Ramos (cell line): ENCODE data around the gene TFDP2.
"Not testable (repeated sequence)": the region's sequence is repeated elsewhere in the genome, so short reads cannot be mapped to it uniquely, and the experiment has no call there.

Experiments
- in situ Hi-C: fragments of 300-500 bp; cut with MboI; formaldehyde crosslinking; loops from one replicate; pipeline ENCODE4 v1.14.3; 2022; ENCODE audit warnings: low sequenced_read_pairs; ENCODE audit not compliant: unreplicated experiment

Gene TFDP2

GRCh38 chr3:141979050-141979671, 170.2 kb downstream of the TFDP2 start:
- in situ Hi-C loops = no loop called here

DNA sequence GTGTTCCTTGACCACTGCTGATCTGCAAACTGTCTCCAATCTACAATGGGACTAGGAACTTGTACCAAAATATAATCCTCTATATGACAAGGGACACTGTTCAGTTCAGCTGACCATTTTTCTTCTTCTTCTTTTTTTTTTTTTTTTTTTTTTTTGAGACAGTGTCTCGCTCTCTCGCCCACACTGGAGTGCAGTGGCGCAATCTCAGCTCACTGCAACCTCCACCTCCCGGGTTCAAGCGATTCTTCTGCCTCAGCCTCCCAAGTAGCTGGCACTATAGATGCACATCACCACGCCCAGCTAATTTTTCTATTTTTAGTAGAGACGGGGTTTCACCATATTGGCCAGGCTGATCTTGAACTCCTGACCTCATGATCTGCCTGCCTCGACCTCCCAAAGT, 174.6 kb downstream of the TFDP2 start:
- in situ Hi-C loops = not testable (repeated sequence)

GRCh38 chr3:141972399-141972798, 176.9 kb downstream of the TFDP2 start:
- in situ Hi-C loops = no loop called here

DNA sequence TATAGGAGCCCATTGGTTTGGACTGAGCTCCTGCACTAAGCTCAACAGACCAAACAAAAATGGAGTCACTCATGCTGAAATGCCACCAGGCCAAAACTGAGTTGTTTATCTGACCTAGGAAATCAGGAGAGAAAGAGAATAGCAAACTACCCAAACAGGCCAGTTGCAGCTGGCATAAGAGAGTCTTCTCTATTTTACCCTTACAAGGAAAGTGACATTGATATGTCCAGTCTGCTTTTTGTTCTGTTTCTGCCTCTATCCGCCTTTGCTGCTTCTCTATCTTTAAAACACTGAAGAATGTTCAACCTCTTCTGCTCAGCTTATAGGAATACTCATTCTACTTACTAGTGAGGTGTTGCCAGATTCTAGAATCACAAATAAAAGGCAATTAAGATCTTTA, 177.8 kb downstream of the TFDP2 start:
- in situ Hi-C loops = no loop called here

DNA sequence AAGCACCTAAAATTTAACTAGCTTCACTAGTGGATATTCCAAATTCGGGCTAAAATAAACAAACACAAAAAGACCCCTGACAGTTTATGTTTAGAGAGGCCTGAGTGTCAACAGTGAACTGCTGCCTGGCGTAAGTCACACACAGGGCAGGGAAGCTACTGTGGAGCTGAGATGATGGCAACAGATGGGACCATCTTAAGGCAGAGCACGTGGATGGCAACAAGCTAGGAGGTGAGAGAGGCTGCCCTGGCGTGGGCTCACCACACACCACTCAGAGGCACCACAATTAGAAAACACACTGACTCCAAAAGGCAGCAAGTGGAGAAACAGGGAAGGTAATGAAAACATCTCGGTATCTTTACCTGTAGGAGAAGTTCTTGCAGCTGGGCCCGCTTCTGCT, 179.6 kb downstream of the TFDP2 start:
- in situ Hi-C loops = loop anchor here (10.0 kb wide), 1 partner anchor 305 kb away; no protein-coding TSS in a partner anchor

DNA sequence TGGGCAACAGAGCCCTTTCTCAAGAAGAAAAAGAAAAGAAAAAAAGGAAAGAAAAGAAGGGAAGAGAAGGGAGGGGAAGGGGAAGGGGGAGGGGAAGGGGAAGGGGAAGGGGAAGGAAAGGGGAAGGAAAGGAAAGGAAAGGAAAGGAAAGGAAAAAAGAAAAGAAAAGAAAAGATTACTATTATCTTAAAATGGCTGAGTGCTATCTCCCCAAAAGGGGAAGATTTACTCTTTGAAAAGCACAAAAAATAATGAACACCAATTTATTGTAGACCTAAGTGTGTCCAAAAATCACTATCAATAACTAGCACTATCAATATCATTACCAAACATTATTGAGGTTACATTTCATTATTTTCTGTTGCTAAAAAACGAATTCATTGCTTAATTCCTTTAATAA, 183.9 kb downstream of the TFDP2 start:
- in situ Hi-C loops = loop anchor here (10.0 kb wide), 1 partner anchor 309 kb away; no protein-coding TSS in a partner anchor

DNA sequence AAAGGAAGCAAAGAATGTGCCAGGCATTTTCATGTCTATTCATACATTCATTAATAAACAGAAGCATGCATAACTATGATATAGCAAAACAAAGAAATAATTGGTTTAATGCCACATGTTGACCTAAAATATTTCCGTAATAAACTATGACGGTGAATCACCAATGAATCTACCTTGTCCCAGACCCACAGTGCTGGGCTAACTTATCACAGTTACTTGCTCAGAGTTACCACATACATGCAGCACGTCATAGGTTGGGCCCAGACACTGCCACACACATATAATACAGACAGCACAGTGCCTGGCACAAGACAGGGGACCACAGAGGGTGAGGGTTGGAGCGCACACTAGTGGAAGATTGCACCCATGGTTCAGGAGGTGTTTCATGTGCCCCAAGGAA, 186.0 kb downstream of the TFDP2 start:
- in situ Hi-C loops = loop anchor here (10.0 kb wide), 1 partner anchor 312 kb away; no protein-coding TSS in a partner anchor

DNA sequence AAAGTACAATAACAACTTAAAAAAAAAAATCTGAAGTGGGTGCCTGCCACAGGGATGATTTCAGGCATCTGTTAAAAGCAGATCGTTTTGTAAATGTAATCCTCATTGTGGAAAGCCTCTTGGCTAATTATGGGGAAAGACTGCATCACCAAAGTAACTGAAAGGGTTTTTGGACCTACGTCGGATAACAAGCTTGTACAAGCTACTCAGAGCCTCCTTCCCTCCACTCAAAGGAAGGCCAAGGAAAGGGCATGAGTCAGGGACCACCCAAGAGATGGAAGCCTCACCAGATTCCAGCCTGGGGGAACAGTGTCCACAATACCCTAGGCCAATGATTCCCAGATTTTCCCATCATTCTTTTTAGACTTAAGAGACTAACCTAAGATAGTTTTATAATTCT, 188.6 kb downstream of the TFDP2 start:
- in situ Hi-C loops = loop anchor here (10.0 kb wide), 1 partner anchor 314 kb away; no protein-coding TSS in a partner anchor

DNA sequence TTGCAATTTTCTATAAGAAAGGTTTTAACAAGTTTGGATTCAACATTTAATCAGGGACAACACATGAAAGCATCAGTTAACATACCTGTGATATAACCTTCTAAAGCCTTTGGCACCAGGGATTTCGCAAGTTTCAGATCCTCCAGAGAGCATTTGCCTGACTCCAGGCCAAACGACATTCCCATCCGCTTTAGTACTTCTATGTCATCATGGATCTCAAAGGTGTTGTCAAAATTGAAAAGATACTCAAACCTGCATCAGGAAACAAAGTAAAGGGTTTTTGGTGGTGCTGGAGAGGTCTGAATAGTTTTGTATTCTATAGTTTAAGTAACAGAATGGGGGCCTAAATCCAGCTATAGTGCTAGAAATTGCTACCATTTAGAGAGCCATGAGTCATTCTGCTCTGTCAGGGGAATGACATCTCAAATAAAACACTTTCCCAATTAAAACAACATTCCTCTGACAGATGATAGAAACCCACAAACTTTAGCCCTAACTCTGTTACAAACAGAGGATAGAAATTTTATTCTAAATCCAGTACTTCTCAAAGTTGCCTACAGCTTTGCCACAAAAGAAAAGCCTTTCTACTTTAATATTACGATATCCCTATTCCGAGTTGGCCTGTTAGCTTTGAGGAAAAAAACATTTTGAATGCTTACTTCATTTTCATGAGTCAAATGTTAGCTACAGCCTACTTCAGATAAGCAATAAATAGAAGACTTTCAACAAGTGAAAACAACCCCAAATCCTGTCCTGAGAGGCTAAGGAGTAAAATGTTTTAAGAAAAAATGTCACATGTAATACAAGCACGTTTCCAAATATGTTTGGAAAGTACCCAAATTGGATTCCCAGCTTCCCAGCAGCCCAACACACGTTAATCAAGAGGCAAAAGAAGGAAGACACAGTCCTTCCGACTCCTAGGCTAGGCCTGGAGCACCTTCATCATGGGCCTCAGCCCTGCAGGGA, 189.5 kb downstream of the TFDP2 start:
- in situ Hi-C loops = loop anchor here (10.0 kb wide), 1 partner anchor 315 kb away; no protein-coding TSS in a partner anchor

DNA sequence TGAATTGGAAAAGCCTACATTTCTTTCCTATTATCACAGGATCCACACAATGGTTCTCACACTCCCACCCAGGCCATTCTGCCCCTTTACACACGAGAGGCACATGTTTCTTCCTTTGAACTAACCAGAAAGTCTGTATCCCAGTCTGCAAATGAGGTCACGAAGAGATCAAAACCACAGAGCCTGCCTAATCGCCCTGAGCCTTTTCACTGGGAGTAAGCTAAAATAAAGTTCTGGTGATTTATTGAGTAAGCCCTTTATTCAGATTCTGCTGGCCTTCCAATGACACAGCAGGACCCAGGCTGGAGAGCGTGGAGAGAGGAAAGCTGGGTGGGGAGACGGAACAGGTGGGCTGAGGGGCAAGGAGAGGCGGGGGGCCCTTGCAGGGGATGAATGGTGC, 194.2 kb downstream of the TFDP2 start:
- in situ Hi-C loops = no loop called here

- in situ Hi-C loops = no loop called here
These were observed 196.7 kb downstream of the TFDP2 start for GRCh38 chr3:141952611-141953010.

DNA sequence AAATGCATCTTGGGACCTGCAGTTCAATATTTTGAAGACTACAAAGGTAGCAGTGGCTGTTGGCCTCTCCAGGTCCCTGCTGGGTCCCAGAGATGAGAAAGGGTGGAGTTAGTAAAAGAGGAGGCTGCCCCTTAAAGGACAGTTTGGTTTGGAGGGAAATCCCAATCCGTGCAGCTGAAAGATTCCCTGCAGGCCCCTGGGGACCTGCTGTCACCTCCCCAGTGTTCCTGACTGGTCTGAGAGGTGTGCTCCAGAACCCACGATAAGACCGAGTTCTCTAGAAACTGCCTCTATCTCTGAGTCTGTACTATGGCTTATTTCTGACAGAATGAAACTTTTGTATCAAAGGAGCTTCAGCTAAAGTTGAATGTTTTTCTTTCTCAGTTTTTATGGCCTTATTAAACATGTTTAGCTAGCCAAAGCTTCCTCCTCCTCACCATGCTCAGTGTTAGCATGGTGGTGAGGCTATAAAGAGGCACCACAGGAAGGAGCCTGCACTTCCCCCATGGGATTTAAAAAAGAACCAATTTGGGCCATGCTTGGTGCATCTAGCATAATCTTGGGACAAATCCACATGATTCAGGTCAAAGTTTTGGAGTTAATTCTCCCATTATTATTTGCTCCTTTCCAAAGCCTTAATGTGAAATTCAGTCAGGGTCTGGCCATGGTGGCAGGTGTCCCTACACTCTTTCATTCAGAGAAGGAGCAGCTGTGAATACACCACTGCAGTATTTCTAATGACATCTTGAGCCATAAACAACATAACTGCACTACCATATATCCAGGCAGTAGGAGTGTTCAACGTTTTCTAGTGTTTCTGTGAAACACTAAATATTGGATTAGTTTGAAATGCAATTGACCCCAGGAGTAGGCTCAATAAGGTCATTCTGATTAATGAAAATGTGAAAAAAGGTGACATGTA, 198.5 kb downstream of the TFDP2 start:
- in situ Hi-C loops = no loop called here

GRCh38 chr3:141949972-141950371, 199.4 kb downstream of the TFDP2 start:
- in situ Hi-C loops = no loop called here

DNA sequence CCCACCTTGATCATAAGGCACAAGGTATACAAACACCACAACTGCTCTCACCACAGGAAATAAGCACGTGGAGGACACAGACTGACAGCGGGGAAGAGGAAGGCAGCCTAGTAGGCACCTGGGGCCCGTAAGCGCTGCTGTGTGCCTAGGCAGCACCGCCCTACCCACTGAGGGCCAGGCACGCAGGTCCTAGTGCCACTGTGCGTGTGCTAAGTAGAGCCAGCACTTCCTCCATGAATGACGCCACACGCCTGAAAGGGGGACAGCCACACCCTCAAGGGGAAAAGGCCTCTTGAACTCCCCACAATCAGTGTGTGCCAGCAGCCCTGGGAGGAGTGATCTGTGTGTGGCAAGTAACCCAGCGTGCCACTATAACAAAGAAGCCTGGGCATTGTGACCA, 199.9 kb downstream of the TFDP2 start:
- in situ Hi-C loops = no loop called here

DNA sequence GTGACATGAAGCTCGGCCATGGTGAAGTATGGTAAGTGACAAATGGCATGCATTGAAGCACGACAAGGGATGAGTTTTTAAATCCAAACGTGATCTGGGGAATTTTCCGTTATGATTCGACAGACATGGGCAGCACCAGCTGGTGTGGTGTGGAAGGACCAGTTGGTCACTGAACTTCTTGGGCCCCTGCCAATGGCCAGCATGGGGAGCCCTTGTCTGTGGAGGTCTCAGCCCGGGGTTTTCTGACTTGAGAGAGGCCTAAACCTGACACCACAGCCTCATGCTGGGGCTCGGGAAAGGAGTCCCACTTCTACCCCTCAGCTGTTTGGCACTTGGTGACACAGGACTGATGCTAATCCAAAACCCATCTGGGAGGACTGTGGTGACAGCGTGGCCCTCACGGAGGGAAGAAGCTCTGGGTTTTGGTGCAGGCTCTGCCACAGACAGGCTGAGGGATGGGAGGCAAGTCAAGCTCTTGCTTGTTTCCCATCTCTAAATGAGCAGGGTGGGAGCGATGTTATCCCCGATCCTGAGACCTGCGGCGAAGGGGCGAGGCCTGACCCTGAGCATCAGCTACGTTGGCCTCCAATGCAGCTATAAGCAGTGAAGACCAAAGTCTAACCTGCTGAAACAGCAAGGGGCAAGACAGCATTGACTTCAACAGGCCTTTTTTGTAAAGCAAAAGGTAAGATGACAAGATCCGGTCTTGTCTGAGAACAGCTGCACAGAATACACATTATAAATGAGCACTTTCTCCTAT, 203.4 kb downstream of the TFDP2 start:
- in situ Hi-C loops = no loop called here

GRCh38 chr3:141942006-141942405, 207.3 kb downstream of the TFDP2 start:
- in situ Hi-C loops = no loop called here

- in situ Hi-C loops = no loop called here
These were observed 208.3 kb downstream of the TFDP2 start for GRCh38 chr3:141941093-141941492.

DNA sequence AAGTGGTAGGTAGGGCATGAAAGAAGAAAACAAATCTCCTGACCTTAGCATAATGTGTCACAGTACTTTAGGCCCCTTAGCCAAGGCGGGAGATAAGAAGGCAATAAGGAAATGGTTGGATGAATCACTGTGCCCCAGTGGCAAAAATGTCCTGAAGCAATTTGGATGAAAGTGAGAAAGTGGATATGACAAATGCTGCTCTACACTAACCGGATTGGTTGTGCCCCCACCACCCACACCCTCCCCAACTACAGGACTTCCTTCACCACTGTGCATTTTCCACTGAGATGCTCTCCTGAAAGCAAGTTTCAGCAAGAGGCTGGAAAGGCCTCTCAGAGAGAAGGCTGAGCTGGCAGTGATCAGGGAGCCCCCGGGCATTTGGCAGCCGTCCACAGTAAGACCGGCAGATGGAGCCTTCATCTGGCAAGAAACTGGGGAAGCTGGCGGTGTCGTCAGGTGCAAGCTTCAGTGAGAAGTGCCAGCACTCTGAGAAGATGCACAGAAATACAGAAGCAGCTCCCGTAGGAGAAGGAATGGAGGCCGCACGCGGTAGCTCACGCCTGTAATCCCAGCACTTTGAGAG, 209.1 kb downstream of the TFDP2 start:
- in situ Hi-C loops = no loop called here

DNA sequence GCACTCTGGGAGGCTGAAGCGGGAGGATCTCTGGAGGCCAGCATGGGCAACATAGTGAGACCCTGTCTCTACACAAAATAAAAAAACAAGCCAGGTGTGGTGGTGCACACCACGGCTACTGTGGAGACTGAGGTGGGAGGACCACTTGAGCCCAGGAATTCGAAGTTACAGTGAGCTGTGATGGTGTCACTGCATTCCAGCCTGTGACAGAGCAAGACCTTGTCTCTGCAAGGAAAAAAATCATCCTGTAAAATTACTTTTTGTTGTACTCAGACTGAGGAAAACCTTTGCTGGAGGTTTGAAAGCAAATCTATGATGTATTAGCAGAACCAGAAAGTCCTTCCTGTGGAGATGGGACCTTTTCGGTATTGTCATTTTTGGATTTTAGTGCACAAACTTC, 209.6 kb downstream of the TFDP2 start:
- in situ Hi-C loops = loop anchor here (10.0 kb wide), 1 partner anchor 335 kb away; no protein-coding TSS in a partner anchor
